ENCODE data around the gene ACE.

ACE gene

DNA sequence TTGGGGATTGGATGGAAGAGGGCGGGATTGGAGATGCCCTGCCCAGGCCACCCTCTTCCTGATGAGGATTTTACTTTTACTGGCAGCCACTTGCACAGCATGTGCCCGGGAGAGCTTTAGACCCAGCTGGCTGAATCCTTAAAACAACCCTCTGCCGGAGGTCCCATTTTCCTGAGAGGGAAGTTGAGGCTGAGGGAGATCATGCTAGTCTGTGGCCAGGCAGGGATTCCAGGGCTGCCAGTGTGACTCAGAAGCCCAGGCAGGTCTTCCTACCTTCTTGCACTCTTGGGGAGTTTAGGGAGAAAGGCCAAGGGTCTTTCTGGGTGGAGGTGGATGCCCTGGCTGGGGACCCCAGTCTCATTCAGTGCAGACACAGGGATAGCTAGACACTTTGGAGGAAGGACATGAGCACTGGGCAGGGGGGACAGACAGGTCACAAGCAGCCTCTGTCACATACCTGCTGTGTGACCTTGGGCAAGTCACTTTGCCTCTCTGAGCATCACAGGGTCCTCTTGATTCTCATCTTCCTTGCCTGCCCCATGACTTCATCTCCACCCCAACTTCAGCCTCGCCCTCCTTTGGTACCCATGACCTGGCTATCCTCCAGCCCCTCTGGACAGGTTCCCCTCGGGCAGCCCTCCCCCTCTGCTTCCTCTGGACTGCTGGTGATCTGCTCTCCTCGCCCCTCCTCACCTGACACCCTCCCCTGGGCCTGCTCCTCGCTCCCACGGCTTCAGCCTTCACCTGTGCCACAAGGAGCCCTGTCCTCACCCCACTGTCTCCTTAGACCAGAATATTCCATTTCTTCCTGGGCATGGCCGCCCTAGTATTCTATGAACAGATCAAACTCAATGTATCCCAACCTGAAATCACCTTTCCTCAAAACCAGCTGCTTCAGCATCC is 62.1 kb downstream of the ACE start:
- DNase-seq, result no peak

DNA sequence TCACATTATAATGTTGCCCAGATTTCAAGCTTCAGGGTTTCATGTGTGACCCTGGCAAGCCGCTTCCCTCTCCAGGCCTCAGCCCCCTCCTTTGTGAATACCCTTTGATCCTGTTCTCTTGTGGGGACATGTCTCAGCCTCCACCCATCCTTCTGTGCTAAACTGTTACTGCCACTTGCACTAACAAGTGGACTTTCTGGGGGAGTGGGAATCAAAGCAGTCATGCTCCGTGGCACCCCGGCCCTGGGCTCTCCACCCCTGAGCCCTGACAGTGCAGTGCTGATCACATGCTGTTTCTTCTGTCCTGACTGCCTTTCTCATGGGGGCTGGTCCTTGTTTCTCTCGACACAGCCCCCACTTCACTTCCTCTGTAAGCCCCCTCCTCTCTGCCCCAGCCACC is 63.7 kb downstream of the ACE start:
- no peak for DNase-seq

DNA sequence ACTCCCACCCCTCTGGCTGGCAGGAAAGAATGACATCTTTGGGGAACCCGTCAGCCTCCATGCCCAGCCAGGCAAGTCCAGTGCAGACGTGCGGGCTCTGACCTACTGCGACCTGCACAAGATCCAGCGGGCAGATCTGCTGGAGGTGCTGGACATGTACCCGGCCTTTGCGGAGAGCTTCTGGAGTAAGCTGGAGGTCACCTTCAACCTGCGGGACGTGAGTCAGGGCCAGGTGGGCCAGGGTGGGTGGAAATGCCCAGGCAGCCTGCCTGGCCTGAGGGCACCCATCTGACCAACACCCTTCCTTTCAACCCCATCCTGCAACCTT is 65.3 kb downstream of the ACE start:
- no peak for DNase-seq

- DNase-seq, result no peak
These were observed 66.3 kb downstream of the ACE start for GRCh38 chr17:63542942-63543821.

- no peak for DNase-seq
These were observed 67.1 kb downstream of the ACE start for GRCh38 chr17:63543822-63544420.

DNA sequence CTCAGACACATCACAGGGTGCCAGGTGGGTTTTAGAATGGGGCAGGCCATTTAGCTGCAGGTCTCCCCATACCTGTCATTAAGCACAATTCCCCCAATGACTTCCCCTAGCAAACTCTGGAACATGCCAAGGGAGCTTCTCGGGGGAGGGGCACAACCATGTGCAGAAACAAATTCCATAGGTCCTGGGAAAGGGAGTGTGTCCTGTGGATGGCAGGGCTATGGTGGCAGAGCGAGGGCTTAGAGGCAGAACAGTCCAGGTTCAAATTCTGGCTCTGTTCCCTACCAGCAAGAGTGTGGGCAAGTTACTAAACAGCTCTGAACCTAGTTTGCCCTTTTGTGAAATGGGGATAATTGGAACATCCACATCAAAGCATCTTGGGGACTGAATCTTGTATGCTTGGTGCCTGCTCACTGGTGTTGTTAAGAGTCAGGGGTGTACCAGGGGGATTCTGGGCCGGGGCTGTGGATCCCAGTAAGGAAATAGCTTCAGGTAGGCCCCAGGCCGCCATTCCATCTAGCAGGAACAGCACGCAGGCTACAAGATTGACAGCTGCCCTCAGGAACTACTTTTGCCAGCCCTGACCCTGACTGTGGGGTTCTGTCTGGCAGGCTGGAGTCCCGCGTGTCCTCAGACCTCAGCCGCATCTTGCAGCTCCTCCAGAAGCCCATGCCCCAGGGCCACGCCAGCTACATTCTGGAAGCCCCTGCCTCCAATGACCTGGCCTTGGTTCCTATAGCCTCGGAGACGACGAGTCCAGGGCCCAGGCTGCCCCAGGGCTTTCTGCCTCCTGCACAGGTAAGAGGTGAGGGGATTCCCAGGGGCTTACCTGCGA is 67.8 kb downstream of the ACE start:
- DNase-seq, result no peak

GRCh38 chr17:63546308-63547082 is 69.6 kb downstream of the ACE start:
- DNase-seq, result no peak

GRCh38 chr17:63547083-63547523 is 70.2 kb downstream of the ACE start:
- no peak for DNase-seq

Measured in retina (tissue), 1 donor.